Amniotic stem cell (primary cell): ENCODE measurements around the gene UBE4A.
A peak's percentile ranks its signal among the peaks of the same experiment; 100 is the strongest.

Experiments
- DNase-seq: peaks from one replicate; lab custom pipeline; 2025; lab: John Stamatoyannopoulos, UW

UBE4A gene

DNA sequence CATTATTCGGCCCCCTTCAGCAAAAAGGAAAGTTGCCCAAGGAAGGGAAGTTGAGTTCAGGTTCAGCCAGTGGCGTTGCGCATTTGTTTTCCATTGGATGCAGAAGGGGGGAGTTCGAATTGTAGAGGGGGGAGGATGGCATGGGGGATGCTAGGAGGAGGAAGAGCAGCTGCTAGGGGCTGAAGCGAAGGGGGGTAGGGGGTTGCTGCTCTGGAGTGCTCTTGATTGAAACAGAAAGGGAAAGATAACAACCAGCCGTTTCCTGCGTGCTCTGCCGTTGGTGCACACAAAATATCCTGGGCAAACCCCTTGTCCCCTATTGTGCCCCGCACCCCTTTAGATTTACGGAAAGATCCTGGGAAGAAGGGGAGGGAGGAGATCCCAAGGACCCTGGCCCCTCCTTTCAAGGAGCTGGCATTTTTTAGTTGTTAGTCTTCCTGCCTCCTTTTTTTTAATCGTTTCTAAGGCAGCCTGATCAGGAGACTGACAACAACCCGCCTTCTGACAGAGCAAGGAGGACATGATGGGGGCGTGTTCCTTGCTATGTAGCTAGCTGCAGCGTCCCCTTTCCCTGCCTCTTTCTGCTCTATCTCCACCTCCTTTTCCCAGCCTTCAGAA lies 79.0 kb downstream of the UBE4A start:
- DNase-seq, result peak; percentile 82

- DNase-seq, result no peak
Observed at GRCh38 chr11:118439646-118440045, 80.2 kb downstream of the UBE4A start.

GRCh38 chr11:118441770-118442275 lies 82.4 kb downstream of the UBE4A start:
- DNase-seq, result no peak

DNA sequence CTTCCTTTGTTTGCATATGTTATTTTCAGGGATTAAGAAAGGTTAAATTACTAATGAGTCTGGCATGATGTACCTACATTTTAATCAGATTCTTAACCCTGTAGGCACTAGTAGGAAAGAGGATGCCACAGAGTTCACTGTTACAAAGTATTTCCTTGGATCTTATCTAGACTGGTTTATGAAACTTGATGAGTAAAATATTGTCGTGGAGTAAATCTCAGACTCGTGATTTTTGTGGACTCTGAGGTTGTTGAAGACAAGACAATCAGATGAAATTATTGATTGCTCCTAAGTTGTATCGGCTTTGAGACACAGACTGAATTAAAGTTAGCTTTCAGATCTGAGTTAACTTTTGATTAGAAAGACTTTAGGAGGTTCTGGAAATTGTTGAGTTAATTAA lies 82.9 kb downstream of the UBE4A start:
- DNase-seq, result no peak

DNA sequence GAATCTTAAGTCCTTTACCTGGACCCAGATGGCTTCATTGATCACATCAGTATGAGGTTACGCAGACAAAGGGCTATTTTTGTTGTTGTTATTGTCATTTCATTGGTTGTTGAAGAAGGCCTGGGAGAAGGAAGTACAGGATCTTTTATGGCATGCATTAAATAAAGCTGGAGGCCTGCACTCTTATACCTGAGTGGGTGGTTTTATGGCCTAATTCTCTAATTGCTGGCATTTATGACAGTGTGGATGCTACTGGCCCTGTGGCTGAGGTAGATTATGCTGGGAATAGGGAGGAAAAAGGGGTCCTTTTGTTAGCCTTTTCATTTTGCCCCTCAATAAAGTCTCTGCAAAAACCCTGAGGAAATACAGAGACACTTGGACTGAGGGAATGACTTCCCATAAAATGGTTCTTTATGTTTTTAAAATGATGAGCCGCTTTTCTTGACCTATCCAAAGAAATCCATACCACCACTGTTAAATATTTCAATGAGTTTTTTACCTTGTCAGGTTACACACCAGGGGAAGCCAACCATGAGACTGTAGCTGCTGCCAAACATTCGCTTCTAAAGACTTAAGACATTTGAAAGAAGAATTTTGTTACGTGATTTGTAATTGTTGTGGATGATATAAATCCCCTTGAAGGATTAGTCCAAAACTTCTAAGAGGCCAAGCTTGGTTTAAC lies 83.6 kb downstream of the UBE4A start:
- DNase-seq, result no peak

GRCh38 chr11:118443590-118444218 lies 84.3 kb downstream of the UBE4A start:
- DNase-seq, result no peak

DNA sequence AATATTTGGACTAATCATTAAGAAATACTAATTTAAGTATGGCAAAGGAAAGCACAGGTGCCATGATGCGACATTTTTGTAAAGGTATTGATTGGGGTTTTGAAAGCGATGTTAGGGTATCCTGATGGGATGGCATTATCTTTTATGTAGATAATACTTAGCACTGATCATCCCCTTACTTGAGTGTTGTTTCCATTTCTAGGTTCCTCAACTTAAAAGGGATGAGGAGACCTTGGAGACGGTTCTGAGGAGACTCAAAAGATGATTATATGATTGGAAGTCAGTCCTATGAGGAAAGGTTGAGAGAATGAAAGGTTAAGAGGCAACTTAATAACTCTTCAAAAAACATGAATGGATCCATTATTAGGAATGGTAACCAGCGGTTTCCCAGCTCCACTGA lies 88.0 kb downstream of the UBE4A start:
- no peak for DNase-seq

- DNase-seq, result no peak
Observed at GRCh38 chr11:118448294-118448693, 88.9 kb downstream of the UBE4A start.
